Vagina (tissue), 2 donors: ENCODE results near the gene MEPE. TPM values are rescaled to one million over a fixed set of nuclear protein-coding genes. Genes with fewer than 3 reads are reported as not detected.

ENCODE experiments used
- DNase-seq, 2 donors: peaks; one replicate each; pipeline ENCODE4 v3.0.0-alpha.2; 2017; ENCODE audit errors: extremely low spot score in 2 of 2
- H3K27ac ChIP-seq: fragments of 200-600 bp; sonication (generic); one replicate; pipeline ENCODE4 v1.5.1; 2019
- H3K27me3 ChIP-seq: fragments of 200-600 bp; sonication (generic); one replicate; pipeline ENCODE4 v1.5.1; 2019
- H3K36me3 ChIP-seq, 2 donors: fragments of 200-600 bp; sonication (generic); one replicate each; pipeline ENCODE4 v1.5.1; 2017 to 2019
- H3K4me1 ChIP-seq: fragments of 200-600 bp; sonication (generic); one replicate; pipeline ENCODE4 v1.5.1; 2019
- H3K4me3 ChIP-seq, 2 donors: fragments of 200-600 bp; sonication (generic); 1 replicate in 1 of 2; 2 replicates in 1 of 2; pipeline ENCODE4 v1.5.1; 2016 to 2019
- H3K9me3 ChIP-seq: fragments of 200-600 bp; sonication (generic); one replicate; pipeline ENCODE4 v1.5.1; 2019
- POLR2A ChIP-seq, 2 donors: fragments of 450-650 bp; IDR thresholded peaks; one replicate each; pipeline ENCODE4 v1.6.1; 2017; ENCODE audit warnings: antibody characterized with exemption in 2 of 2, mild to moderate bottlenecking in 2 of 2, moderate library complexity in 2 of 2
- POLR2AphosphoS5 ChIP-seq, 2 donors: sonication (generic); formaldehyde crosslinking; IDR thresholded peaks; one replicate each; pipeline ENCODE4 v1.9.0; 2017; ENCODE audit warnings: antibody characterized with exemption in 2 of 2, mild to moderate bottlenecking in 2 of 2, low read depth in 1 of 2; ENCODE audit not compliant: insufficient read depth in 1 of 2
- intact Hi-C: fragments of 100-400 bp; cut with DNase I; formaldehyde crosslinking; loops from one replicate; pipeline ENCODE4 v1.15.1; 2023
- total RNA-seq: library from RNA; depleted of rRNA; stranded (reverse); fragments of >200 nt; gene quantifications from one replicate; pipeline ENCODE4 v1.2.3, GENCODE V29; 2016
- TF ChIP-seq, protein P1 (sequence below), 3 experiments: fragments of 450-650 bp in 2 of 3; fragments of 200-600 bp in 1 of 3; sonication (generic) in 1 of 3; IDR thresholded peaks; one replicate each; pipeline ENCODE4 v1.5.1; 2017 to 2019; ENCODE audit warnings: antibody characterized with exemption in 3 of 3, mild to moderate bottlenecking in 2 of 3, moderate library complexity in 2 of 3

MEPE gene
- total RNA-seq, 1 donor from 2014 or later = not detected

DNA sequence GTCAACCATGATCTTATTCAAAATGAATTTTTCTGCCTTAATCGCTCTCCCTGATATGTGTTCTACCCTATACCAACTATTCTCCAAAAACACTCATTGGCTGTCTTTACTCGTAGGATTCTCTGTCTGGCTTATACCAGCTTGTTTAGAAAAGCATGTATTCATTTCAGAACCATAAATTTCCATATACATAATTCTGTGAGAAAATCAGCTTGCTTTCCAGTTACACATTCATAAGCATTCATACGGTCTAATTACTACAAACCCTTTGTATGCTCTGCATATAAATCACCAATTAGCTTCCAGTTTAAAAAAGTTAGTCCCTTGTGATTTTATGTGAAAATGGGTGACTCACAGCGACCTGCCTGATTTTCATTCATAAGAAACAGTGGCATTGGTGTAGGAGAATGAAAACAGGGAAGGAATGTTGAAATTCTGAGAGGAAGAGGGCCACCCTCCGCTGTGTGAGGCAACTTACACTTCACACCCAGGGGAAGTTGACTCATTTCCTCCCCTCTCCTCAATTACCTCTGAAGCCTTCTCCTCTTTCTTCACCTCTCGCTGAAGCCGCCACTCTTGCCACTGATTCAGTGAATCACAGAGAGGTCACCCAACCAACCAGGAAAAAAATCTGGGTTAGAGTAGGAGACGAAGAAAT, 63.3 kb downstream of the MEPE start:
- no peak for DNase-seq
- Histone ChIP-seq H3K4me1 (no peaks in the 10 kb centered on the region), H3K27me3 (no peaks in the 10 kb centered on the region), H3K27ac (no peak overlapping the region), H3K9me3 (no peaks in the 10 kb centered on the region), H3K4me3 (no peak overlapping the region), H3K36me3 (no peaks in the 10 kb centered on the region)
- TF ChIP-seq POLR2AphosphoS5 (IDR thresholded peaks at IDR 0.05; ENCODE audit: insufficient read depth in 1 of 2, low read depth in 1 of 2) (no peak), POLR2A (IDR thresholded peaks at IDR 0.05) (no peak)
- TF ChIP-seq, protein P1, sequence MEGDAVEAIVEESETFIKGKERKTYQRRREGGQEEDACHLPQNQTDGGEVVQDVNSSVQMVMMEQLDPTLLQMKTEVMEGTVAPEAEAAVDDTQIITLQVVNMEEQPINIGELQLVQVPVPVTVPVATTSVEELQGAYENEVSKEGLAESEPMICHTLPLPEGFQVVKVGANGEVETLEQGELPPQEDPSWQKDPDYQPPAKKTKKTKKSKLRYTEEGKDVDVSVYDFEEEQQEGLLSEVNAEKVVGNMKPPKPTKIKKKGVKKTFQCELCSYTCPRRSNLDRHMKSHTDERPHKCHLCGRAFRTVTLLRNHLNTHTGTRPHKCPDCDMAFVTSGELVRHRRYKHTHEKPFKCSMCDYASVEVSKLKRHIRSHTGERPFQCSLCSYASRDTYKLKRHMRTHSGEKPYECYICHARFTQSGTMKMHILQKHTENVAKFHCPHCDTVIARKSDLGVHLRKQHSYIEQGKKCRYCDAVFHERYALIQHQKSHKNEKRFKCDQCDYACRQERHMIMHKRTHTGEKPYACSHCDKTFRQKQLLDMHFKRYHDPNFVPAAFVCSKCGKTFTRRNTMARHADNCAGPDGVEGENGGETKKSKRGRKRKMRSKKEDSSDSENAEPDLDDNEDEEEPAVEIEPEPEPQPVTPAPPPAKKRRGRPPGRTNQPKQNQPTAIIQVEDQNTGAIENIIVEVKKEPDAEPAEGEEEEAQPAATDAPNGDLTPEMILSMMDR (IDR thresholded peaks at IDR 0.05) = no peak
- intact Hi-C loops = no loop called here

Other genes starting within 250 kb of the MEPE start
- gene DSPP, start 224.4 kb upstream of the MEPE start, total RNA-seq = not detected
- not detected for gene DMP1, start 182.7 kb upstream of the MEPE start, total RNA-seq
- not detected for gene IBSP, start 33.4 kb upstream of the MEPE start, total RNA-seq
- gene SPP1, start 142.7 kb downstream of the MEPE start, total RNA-seq = 11.8 TPM
- 33.1 TPM for gene PKD2, start 174.7 kb downstream of the MEPE start, total RNA-seq